GM12873 (cell line): Measurements from ENCODE around the gene TFAP2A.

Source experiments
- TF ChIP-seq, protein P1 (sequence below): IDR thresholded peaks from 2 replicates; pipeline ENCODE4 v1.5.1; 2012; ENCODE audit warnings: low read depth, mild to moderate bottlenecking, moderate library complexity, low read length, control low read depth; ENCODE audit not compliant: insufficient read depth; ENCODE audit errors: missing control alignments

The TFAP2A gene

DNA sequence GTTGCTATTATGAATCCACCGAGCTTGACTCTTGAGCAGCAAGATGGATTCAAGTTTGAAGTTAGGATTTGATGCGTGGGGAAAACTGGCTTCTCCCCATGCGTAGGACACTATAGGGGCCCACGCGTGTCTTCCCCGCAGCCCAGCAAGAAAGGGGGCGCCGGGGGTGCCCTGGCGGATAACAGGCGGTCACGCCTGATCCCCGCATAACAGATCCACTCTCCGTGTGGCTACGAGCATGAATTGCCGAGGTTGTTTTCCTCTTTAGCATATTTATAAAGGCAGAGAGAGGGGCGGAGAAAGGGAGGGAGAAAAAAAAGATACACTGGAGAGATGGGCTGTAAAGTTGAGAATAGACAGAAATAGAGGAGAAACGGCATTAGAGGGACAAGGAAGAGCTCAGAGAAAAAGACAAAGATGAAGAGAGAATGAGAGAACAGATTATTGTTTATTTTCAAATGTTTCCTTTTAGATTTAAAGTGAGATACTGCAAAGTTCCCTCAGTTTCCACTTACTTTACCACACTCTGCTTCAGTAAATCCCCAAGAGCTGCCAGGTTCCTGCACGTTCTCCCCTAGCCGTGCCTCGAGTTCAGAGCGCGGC is 32.0 kb downstream of the TFAP2A start:
- TF ChIP-seq, protein P1, sequence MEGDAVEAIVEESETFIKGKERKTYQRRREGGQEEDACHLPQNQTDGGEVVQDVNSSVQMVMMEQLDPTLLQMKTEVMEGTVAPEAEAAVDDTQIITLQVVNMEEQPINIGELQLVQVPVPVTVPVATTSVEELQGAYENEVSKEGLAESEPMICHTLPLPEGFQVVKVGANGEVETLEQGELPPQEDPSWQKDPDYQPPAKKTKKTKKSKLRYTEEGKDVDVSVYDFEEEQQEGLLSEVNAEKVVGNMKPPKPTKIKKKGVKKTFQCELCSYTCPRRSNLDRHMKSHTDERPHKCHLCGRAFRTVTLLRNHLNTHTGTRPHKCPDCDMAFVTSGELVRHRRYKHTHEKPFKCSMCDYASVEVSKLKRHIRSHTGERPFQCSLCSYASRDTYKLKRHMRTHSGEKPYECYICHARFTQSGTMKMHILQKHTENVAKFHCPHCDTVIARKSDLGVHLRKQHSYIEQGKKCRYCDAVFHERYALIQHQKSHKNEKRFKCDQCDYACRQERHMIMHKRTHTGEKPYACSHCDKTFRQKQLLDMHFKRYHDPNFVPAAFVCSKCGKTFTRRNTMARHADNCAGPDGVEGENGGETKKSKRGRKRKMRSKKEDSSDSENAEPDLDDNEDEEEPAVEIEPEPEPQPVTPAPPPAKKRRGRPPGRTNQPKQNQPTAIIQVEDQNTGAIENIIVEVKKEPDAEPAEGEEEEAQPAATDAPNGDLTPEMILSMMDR = no peak

DNA sequence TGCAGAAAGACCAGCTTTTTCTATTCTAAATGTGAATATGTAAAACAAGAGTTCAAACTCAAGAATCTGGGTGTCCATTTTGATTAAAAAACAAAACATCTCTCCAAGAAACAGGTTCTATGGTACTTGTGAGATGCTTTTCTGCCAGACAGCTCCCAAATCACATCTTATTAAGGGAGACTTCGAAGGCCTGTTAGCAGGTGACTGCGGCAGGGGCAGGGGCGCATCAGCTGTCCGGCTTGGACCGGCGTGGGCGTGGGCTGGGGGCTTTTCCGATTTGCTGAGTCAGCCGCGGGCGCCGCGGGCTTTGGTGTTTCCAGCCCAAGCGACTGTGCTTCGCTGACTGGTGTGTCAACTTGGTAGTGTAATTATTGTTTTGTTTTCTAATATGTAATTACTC is 32.6 kb downstream of the TFAP2A start:
- TF ChIP-seq, protein P1 = no peak

DNA sequence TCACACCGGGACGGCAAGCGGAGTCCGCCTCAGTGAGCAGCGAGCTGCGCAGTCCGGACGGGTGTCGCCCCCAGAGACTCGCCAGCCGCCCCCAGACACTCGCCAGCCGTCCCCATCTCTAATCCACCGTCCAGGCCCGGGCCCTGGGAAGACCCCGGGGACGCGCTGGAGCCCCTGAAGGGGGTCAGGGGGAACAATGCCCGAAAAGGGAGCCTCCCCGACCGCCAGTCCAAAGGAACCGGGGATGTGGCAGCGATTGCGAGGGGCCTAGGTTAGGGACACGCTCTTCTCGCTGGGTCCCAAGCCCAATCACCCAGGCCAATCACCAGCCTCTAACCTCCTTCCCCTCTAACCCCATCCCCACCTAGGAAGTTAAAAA is 33.1 kb downstream of the TFAP2A start:
- TF ChIP-seq, protein P1 = no peak

DNA sequence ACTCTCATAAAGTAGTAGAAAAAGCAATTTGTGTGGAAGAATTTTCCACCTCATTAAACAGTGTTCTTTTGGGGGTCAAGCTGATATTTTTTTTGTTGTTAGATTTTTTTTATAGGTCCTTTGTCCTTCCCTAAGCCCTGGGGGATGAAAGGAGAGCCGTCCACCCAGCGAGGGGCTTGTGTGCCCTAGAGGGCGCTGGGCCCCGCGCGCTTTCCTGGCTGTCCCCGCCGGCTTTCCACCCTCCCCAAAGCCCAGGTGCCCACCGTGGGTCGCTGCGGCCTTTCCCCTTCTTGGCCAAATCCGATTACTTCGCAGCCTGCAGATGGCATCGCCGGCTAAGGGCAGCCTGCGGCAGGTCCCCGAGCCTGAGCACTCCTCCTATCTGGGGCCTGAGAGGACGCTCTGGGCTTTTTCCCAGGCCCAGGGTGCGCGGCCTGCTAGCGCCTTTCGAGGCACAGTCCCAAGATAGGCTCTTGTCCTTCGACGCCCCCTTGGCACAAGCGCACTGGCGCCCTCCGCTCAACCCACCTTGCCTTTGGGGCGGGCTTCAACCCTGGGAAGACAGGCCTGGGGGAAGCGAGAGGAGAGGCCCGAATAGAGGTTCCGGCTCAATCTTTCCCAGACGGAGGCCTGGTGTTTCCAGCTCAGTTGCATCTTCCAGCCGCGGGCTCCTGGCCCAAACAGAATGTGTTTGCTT is 33.6 kb downstream of the TFAP2A start:
- TF ChIP-seq, protein P1 = no peak

DNA sequence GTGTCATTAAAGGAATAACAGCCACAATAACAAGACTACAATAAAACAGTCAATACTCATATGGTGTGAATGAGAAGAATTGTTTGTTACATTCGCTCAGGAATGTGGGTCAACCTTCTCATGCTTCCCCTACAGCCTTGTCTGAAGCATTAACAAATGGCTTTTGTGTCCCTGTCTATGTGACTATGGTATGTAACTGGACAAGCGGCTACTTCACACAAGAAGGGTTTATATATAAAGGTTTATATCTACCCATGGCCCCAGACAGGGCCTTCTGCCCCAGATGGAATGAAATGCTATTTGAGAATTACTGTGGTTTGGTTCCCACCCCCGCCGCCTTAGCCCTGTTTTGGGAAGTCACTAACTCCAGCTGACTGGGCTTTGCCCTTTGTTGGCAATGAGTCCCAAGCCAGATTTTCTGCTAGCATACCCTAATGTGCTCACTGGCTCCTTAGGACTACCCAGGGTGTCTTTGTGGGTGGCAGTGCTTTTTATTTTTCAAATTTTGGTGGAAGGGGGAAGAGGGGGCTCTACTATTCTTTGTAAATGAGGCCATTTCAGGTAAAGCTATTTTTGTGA is 39.4 kb downstream of the TFAP2A start:
- TF ChIP-seq, protein P1 = no peak

DNA sequence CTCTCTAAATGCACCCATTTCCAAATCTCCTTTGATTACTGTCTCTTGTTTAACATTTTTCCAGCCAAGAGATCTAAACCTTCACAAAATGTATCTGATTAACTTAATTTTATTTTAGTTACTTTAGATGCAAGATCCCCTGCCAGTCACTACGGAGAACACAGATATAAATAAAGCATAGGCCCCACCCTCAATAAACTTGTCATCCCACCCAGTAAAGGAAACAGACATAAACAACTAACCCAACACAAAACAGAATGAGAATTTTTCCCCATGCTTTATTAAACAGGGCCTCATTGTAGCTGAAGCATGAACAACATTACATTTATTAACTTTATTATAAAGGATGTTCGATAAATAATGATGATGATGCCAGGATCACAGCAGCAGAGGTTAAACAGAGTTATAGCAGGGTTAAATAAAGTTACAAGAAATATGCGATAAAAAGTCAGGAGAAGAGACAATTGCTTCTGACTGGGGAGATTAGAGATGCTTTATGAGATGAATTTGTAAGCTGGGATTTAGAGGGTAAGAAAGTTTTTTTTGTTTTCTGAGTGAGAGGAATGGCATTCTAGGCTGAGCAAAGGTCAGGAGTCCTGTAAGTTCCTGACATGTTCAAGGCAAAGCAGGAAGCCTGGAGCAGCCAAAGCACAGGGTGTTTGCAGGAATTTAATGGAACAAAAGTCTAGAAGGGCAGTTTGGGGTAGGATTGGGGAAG is 41.1 kb downstream of the TFAP2A start:
- TF ChIP-seq, protein P1 = no peak

DNA sequence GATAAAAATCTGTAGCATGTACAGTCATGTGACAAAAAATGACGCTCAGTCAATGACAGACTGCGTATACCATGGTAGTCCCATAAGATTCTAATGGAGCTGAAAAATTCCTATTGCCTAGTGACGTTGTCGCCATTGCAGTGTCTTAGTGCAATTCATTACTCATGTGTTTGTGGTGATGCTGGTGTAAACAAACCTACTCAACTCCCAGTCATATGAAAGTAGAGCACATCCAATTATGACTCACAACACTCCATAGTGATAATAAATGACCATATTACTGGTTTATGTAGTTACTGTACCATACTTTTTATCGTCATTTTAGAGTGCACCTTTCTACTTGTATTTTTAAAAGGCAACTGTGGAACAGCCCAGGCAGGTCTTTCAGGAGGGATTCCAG is 45.0 kb downstream of the TFAP2A start:
- TF ChIP-seq, protein P1 = no peak
